ENCODE results near the gene GGN. TPM values are rescaled to one million over a fixed set of nuclear protein-coding genes. Genes with fewer than 3 reads are reported as not detected.

The GGN gene
- total and polyA plus RNA-seq, 7 donors: 0.04 to 0.34 (median 0.19) TPM; not detected in 3

DNA sequence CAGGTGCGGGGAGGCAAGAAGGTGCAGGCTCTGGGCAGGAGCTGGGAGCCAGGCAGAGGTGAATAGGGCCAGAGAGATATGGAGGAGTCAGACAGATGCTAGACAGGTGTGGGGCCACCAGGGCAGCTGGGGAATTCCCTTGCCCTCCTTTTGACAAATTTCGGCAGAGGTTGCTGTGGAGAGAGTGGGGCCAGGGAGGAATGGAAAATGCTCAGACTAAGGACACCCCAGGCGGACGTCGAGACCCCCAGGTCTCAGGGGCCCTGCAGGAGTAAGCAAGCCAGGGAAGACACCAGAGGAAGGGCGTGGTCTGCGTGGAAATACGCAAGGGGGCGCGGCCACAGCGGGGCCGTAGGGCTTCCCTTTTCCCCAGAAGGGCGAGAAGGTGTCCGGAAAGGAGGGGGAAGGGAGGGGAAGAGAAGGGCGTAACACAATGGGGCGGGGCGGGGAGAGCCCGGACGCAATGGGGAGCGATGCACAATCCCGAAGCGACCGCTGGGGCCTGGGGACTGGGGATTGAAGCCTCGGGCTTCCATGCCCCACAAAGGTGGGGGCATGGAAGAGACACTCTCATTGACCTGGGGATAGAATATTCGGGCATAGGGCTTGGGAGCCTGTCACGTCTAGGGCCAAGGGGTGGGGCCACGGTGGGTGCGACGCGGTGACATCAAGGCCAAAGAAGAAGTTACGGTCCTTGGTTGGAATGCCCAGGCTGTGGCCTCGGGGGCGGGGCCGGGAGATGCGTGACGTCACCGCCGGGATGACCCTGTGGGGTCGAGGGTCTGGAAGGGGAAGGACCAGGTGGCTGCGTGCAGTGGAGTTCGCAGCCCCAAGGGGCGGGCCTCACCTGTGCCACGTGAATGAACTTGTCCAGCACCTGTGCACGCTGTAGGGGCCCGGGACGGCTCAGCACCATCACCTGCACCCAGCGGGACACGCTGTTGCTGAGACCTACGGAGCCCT, 30.0 kb upstream of the GGN start:
- no peaks in the 10 kb centered on the region for H3K36me3 ChIP-seq (ENCODE audit: insufficient read depth in 1 of 2, low read depth in 1 of 2)
- H3K9me3 ChIP-seq: no peaks in the 10 kb centered on the region
- no peaks in the 10 kb centered on the region for H3K27me3 ChIP-seq (ENCODE audit: insufficient read depth in 3 of 3, low read length in 2 of 3)
- peak overlapping the region; percentile 56 for H3K4me3 ChIP-seq
- TF ChIP-seq, protein P1, sequence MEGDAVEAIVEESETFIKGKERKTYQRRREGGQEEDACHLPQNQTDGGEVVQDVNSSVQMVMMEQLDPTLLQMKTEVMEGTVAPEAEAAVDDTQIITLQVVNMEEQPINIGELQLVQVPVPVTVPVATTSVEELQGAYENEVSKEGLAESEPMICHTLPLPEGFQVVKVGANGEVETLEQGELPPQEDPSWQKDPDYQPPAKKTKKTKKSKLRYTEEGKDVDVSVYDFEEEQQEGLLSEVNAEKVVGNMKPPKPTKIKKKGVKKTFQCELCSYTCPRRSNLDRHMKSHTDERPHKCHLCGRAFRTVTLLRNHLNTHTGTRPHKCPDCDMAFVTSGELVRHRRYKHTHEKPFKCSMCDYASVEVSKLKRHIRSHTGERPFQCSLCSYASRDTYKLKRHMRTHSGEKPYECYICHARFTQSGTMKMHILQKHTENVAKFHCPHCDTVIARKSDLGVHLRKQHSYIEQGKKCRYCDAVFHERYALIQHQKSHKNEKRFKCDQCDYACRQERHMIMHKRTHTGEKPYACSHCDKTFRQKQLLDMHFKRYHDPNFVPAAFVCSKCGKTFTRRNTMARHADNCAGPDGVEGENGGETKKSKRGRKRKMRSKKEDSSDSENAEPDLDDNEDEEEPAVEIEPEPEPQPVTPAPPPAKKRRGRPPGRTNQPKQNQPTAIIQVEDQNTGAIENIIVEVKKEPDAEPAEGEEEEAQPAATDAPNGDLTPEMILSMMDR (IDR thresholded peaks at IDR 0.05): no peak
- intact Hi-C loops (cut with DNase I): no loop called here
- WGBS, 3 donors: 21 to 23% (median 23%) methylated on average over 47 to 48 of the region's 49 CpGs
- peaks cover 4% of the 10 kb centered on the region for H3K4me1 ChIP-seq
- ATAC-seq (peak; percentile 48 to 79 (median 69)), DNase-seq (peak; percentile 59 to 80)
- no peak overlapping the region for H3K27ac ChIP-seq

DNA sequence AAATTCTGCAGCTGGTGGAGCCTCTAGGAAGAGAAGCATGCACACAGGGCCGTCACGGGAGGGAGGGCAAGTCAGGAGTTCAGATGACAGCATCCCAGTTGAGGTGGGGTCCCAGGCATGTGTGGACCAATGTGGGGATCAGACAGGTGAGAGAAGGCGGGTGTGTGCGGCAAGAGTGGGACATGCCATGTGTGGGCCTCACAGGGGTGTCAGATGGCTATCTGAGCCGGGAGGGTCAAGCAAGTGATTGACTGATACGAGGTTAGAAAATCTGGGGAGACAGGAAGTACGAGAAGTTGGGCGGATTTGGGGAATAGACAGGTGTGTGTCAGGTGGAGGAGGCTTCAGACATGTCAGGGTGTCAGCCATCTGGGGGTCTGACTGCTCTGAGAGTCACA, 29.3 kb upstream of the GGN start:
- Histone ChIP-seq H3K9me3 (no peaks in the 10 kb centered on the region), H3K36me3 (ENCODE audit: insufficient read depth in 1 of 2, low read depth in 1 of 2) (no peaks in the 10 kb centered on the region), H3K27ac (no peak overlapping the region), H3K27me3 (ENCODE audit: insufficient read depth in 3 of 3, low read length in 2 of 3) (no peaks in the 10 kb centered on the region), H3K4me1 (peaks cover 4% of the 10 kb centered on the region), H3K4me3 (no peak overlapping the region)
- DNase-seq (no peak), ATAC-seq (no peak)
- 87 to 92% (median 87%) methylated on average over 8 of the region's 8 CpGs for WGBS, 3 donors
- intact Hi-C loops (cut with DNase I): no loop called here
- TF ChIP-seq, protein P1 (IDR thresholded peaks at IDR 0.05): no peak

DNA sequence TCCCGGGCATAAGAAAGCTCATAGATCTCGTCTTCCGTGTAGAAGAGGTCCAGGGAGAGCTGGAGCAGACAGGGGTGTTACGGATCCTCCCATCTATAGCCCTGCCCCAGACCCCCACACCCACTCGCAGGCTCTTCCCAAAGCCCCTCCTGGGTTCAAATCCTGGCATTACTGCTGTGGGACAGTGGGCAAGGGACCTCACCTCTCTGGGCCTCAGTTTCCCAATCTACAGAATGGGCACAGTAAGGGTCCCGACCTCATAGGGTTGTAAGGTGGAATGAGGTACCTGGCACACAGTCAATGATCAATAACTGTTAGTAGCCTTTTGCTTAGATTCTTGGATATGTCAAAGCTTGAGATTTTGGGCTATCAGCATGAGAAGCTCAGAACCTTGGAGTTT, 25.6 kb upstream of the GGN start:
- H3K9me3 ChIP-seq: no peaks in the 10 kb centered on the region
- H3K36me3 ChIP-seq (ENCODE audit: insufficient read depth in 1 of 2, low read depth in 1 of 2): no peaks in the 10 kb centered on the region
- DNase-seq (no peak), ATAC-seq (no peak)
- intact Hi-C loops (cut with DNase I): no loop called here
- H3K4me1 ChIP-seq: peaks cover 3% of the 10 kb centered on the region
- H3K27me3 ChIP-seq (ENCODE audit: insufficient read depth in 3 of 3, low read length in 2 of 3): no peaks in the 10 kb centered on the region
- no peak overlapping the region for H3K27ac ChIP-seq
- H3K4me3 ChIP-seq: no peak overlapping the region
- TF ChIP-seq, protein P1 (IDR thresholded peaks at IDR 0.05): no peak
- WGBS, 3 donors: 74 to 91% (median 76%) methylated on average over 6 of the region's 6 CpGs

DNA sequence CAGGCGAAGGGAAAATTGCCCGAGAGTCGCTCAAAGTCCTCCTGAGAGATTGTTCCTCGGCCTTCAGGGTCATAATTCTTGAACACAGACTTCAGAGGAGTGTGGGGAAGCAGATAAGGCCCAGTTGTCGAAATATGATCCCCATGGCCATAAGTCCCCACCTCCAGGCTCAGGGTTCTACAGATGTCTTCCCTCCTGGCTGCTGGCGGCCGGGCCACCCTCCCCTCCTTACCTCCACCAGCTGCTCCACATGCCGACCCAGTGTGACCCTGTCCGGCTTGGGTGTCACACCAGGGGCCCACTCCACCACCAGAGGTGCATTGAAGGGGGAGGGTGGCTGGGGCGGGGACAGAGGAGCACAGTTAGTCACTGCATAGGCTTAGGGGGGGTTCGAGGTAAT, 25.1 kb upstream of the GGN start:
- no peaks in the 10 kb centered on the region for H3K4me1 ChIP-seq
- H3K4me3 ChIP-seq: no peak overlapping the region
- H3K9me3 ChIP-seq: no peaks in the 10 kb centered on the region
- 62 to 63% (median 62%) methylated on average over 10 to 11 of the region's 11 CpGs for WGBS, 3 donors
- intact Hi-C loops (cut with DNase I): no loop called here
- H3K27me3 ChIP-seq (ENCODE audit: insufficient read depth in 3 of 3, low read length in 2 of 3): no peaks in the 10 kb centered on the region
- ATAC-seq (no peak), DNase-seq (no peak)
- TF ChIP-seq, protein P1 (IDR thresholded peaks at IDR 0.05): no peak
- H3K27ac ChIP-seq: no peak overlapping the region
- no peaks in the 10 kb centered on the region for H3K36me3 ChIP-seq (ENCODE audit: insufficient read depth in 1 of 2, low read depth in 1 of 2)

Data from psoas muscle (tissue), 8 donors.